ENCODE data around the gene TSEN2.
"Not testable (repeated sequence)": the region's sequence is repeated elsewhere in the genome, so short reads cannot be mapped to it uniquely, and the experiment has no call there.

The TSEN2 gene

DNA sequence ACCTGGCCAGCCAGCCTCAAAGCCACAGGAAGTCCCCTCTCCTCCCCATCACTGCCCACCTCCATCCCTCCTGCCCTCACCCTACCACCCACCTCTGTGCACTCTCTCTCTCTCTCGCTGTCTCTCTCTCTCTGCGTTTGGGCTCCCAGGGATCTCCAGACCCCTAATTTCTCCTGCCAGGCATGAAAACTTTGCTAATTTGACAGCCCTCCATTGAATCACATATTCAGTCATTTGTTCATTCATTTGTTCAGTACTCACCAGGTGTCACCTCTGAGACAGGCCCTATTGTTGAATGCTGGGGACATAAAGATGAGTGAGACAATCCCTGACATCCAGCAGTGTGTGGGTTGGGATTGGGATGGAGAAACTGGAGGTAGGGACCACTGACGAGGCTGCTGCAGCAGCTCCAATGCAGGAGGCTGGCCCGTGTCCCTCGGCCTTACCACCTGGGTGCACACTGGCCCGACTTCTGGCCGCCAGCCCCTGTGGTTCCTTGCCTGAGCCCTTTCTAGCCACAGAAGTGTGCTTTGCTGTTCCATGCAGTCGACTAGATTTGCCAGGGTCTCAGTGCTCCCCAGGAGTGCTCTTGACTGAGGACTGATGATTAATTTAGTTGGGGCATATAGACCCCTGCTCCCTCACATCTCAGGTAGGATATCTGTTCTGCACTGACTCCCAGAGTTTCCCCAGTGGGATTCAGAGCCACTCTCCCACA, 38.6 kb upstream of the TSEN2 start:
- no peak for ATAC-seq (replicated peaks)
- Mint-ChIP-seq H3K4me3 (no peak overlapping the region), H3K27ac (no peak overlapping the region), H3K27me3 (peaks cover 27 to 51% of the 10 kb centered on the region in 2 donors), H3K4me1 (ENCODE audit: low read depth in 2 of 2) (no peaks in the 10 kb centered on the region), H3K36me3 (ENCODE audit: insufficient read depth) (no peaks in the 10 kb centered on the region), H3K9me3 (no peaks in the 10 kb centered on the region)
- DNase-seq, result no peak

DNA sequence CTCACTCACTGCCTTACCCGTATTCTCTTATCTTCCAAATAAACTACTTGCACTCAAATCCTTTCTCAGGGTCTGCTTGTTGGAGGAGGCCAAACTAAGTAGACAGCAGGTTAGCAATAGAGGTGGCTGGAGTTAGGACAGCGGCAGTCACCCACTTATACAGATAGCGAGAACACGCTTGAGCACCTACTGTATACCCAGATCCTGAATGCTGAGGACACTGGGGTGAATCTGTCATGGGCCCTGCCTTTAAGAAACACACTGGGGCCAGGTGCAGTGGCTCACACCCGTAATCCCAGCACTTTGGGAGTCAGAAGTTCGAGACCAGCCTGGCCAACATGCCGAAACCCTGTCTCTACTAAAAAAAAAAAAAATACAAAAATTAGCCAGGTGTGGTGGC, 38.0 kb upstream of the TSEN2 start:
- Mint-ChIP-seq H3K9me3 (no peaks in the 10 kb centered on the region), H3K4me1 (ENCODE audit: low read depth in 2 of 2) (no peaks in the 10 kb centered on the region), H3K4me3 (no peak overlapping the region), H3K27me3 (peaks cover 27 to 48% of the 10 kb centered on the region in 2 donors), H3K27ac (no peak overlapping the region), H3K36me3 (ENCODE audit: insufficient read depth) (no peaks in the 10 kb centered on the region)
- DNase-seq (no peak), ATAC-seq (replicated peaks) (no peak)

DNA sequence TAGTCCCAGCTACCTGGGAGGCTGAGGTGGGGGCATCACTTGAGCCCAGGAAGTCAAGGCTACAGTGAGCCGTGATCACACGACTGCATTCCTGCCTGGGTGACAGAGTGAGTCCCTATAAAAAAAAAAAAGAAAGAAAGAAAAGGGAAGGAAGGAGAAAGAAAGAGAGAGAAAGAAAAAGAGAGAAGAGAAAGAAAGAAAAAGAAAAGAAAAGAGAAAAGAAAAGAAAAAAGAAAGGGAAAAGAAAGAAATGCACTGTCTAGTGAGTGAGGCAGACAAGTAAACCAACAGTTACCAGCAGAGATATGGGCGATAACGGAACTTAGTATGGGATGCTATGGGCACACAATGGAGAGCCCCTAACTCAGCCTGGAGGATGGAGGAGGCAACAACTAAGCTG, 37.2 kb upstream of the TSEN2 start:
- H3K36me3 Mint-ChIP-seq (ENCODE audit: insufficient read depth), result no peaks in the 10 kb centered on the region
- H3K4me3 Mint-ChIP-seq, result no peak overlapping the region
- H3K9me3 Mint-ChIP-seq, result no peaks in the 10 kb centered on the region
- ATAC-seq (replicated peaks) (no peak), DNase-seq (no peak)
- H3K27me3 Mint-ChIP-seq, result peaks cover 27 to 41% of the 10 kb centered on the region in 2 donors
- peak overlapping the region in 1 of 2 donors; percentile 65 for H3K27ac Mint-ChIP-seq
- no peaks in the 10 kb centered on the region for H3K4me1 Mint-ChIP-seq (ENCODE audit: low read depth in 2 of 2)

DNA sequence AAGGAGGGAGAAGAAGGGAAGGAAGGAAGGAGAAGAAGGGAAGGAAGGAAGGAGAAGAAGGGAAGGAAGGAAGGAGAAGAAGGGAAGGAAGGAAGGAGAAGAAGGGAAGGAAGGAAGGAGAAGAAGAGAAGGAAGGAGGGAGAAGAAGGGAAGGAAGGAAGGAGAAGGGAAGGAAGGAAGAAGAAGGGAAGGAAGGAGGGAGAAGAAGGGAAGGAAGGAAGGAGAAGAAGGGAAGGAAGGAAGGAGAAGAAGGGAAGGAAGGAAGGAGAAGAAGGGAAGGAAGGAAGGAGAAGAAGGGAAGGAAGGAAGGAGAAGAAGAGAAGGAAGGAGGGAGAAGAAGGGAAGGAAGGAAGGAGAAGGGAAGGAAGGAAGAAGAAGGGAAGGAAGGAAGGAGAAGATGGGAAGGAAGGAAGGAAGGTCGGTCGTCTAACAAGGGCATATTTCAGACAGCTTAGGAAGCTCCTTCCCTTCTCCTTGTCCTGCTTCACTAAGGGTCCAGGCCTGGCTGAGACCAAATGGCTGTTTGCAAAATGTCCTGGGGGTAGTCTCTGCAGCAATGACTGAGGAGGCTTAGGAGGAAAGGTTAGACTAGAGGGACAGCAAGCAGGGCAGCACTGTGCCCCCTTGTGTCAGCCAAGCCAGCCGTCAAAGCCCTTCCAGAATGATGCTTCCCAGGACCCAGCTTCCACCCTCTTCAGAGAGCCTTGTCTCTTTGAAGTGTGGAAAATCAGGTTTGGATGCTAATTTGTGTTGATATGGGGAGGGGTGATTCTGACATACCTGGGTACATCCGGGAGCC, 35.7 kb upstream of the TSEN2 start:
- not testable (repeated sequence) for H3K36me3 Mint-ChIP-seq (ENCODE audit: insufficient read depth); H3K4me1 Mint-ChIP-seq (ENCODE audit: low read depth in 2 of 2); H3K4me3 Mint-ChIP-seq; H3K27ac Mint-ChIP-seq; ATAC-seq (replicated peaks); DNase-seq; H3K9me3 Mint-ChIP-seq
- H3K27me3 Mint-ChIP-seq, result peaks cover 19 to 29% of the 10 kb centered on the region in 2 donors

DNA sequence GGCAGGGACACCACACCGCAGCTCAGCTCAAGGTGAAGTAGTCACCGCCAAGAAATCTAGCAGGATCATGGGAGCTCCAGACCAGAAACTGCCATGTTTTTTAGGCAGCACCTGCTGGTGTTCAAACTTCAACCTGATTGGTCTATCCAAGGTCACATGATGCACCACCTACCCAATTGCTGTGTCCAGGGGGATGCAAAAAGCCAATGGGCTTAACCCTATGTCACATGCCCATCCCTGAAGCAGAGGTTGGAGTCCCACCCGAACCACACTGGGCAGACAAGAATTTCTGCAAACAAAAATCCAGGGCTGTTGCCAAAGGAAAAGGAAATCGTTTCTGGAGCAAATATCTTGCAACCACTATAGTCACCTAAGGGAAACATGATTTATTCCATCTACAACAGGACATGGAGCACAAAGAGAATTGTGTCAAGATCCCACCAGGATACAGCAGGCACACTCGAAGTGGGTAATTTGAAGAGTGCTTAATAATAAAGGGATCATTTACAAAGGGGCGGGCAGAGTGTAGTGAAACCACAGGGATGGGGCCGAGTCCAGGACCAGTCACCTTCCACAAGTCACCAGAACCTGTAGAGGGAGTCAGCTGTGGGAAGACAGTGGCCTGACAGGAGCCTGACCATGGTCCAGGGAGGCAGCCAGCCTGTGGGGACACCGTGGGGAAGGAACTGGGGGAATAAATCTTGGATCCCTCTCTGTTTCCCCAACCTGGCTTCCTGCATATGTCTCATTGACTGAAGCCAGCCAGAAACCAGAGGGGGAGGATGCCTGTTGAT, 34.2 kb upstream of the TSEN2 start:
- no peaks in the 10 kb centered on the region for H3K9me3 Mint-ChIP-seq
- H3K36me3 Mint-ChIP-seq (ENCODE audit: insufficient read depth), result no peaks in the 10 kb centered on the region
- no peak overlapping the region for H3K27ac Mint-ChIP-seq
- H3K4me1 Mint-ChIP-seq (ENCODE audit: low read depth in 2 of 2), result no peaks in the 10 kb centered on the region
- ATAC-seq (replicated peaks) (no peak), DNase-seq (no peak)
- H3K4me3 Mint-ChIP-seq, result no peak overlapping the region
- H3K27me3 Mint-ChIP-seq, result peaks cover 12 to 15% of the 10 kb centered on the region in 2 donors

DNA sequence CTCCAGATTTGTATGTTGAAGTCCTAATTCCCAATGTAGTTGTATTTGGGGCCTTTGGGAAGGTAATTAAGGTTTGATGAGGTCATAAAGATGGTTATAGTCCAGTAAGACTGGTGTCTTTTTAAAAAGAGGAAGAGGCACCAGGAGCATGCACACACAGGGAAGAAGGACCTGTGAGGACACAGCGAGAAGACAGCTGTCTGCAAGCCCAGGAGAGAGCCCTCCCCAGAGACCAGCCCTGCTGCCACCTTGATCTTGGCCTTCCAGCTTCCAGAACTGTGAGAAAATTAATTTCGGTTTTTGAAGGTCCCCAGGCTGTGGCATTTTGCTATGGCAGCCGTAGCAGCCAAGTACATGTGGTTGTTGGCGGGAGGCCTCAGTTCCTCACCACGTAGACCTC, 32.8 kb upstream of the TSEN2 start:
- no peak for ATAC-seq (replicated peaks)
- Mint-ChIP-seq H3K9me3 (no peaks in the 10 kb centered on the region), H3K4me1 (ENCODE audit: low read depth in 2 of 2) (no peaks in the 10 kb centered on the region), H3K27ac (no peak overlapping the region), H3K4me3 (no peak overlapping the region), H3K36me3 (ENCODE audit: insufficient read depth) (no peaks in the 10 kb centered on the region), H3K27me3 (peaks cover 0 to under 1% of the 10 kb centered on the region in 2 donors)
- DNase-seq, result no peak

DNA sequence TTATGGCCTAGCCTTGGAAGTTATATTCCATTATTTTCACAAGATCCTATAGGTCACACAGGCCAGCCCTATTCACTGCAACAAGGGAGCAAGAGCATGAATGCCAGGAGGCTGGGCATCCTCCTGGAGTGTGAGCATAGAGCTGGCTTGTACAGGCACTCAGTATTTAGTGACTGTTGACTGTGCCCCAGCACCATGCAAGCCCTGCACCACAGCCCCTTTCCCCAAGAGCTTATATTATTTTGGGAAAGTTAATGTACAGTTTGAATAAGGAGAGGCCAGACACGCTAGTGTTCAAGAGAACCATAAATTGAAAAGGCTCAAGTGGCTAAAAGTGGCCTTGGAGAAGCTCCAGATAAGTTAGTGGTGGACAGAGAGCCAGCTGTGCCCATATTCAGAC, 32.3 kb upstream of the TSEN2 start:
- no peaks in the 10 kb centered on the region for H3K4me1 Mint-ChIP-seq (ENCODE audit: low read depth in 2 of 2)
- no peak for DNase-seq
- H3K4me3 Mint-ChIP-seq, result no peak overlapping the region
- no peak overlapping the region for H3K27ac Mint-ChIP-seq
- ATAC-seq (replicated peaks), result no peak
- H3K27me3 Mint-ChIP-seq, result no peaks in the 10 kb centered on the region
- no peaks in the 10 kb centered on the region for H3K9me3 Mint-ChIP-seq
- no peaks in the 10 kb centered on the region for H3K36me3 Mint-ChIP-seq (ENCODE audit: insufficient read depth)

DNA sequence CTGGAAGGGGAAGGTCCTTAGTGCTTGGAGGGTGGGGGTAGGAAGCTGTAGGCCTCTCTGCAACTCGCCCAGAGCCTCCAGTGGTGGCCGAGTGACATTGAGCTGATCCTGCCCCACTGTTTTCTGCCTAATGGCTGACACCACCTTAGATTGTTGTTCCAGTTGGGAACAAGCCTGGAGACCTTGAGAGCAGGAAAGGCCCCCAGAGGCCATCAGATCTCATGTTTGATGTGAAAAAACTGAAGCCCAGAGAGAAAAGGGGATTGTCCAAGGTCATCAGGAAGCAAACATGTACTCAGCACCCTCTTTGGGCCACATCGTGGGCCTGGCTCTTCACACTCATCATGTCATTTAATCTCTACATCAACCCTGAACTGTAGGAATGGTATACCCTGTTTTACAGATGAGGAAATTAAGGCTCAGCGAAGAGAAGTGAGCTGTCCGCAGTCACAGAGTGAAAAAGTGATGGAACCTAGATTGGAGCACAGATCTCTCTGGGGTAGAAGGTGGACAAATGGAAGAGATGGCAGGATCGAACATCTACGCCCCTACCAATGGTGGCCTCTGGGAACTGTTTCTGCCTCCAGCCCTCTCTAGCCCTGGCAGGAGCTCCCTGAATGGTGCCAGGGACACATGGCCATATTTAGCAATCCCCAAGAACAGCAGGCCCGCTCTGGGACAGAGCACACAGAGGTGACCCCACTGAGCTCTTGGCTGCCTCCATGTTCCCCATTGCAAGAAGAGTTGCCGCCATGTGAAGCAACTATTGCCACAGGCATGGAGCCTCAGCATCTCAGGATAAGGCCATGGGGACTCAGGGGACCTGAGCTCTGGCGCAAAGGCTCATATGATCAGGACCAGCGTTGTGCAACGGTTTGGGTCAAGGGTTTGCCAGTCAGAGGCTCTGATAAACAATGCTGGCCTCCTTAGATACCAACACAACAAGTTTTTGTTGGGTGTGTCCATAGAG, 31.6 kb upstream of the TSEN2 start:
- Mint-ChIP-seq H3K9me3 (no peaks in the 10 kb centered on the region), H3K4me3 (no peak overlapping the region), H3K36me3 (ENCODE audit: insufficient read depth) (no peaks in the 10 kb centered on the region), H3K27ac (no peak overlapping the region), H3K4me1 (ENCODE audit: low read depth in 2 of 2) (no peaks in the 10 kb centered on the region), H3K27me3 (no peaks in the 10 kb centered on the region)
- ATAC-seq (replicated peaks) (no peak), DNase-seq (no peak)

DNA sequence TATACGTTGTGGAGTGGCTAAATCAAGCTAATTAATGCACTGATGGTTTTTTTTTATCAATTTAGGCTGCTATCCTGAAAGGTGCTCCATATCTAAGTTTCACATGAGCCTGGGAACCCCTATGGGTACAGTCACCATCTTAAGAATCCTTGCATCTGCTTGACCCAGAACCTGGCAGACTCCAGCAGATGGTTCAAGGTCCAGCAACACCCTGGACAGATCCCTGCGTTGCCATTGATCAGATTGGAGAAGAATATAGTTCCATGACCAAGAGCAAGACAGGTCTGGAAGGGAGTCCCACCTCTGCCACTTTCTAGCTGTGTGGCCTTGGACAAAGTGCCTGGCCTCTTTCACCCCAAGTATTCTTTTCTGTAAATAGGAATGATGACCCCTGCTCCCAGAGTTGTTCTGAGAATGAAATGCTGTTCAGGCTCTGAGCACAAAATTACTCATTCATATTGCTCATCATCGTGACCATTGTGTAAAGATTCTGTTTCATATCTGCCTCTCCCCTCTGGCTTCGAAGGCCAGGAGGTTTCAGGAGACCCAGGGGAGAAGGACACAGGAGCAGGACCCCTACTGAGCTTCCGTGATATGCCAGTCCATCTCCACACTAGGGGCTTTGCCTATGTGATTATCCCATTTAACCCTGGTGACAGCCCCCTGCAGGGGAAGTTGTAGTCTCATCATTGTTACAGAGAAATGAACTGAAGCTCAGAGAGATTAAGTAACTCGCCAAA, 30.0 kb upstream of the TSEN2 start:
- no peak for DNase-seq
- no peak overlapping the region for H3K27ac Mint-ChIP-seq
- no peak for ATAC-seq (replicated peaks)
- no peaks in the 10 kb centered on the region for H3K27me3 Mint-ChIP-seq
- no peaks in the 10 kb centered on the region for H3K4me1 Mint-ChIP-seq (ENCODE audit: low read depth in 2 of 2)
- H3K9me3 Mint-ChIP-seq, result no peaks in the 10 kb centered on the region
- H3K4me3 Mint-ChIP-seq, result no peak overlapping the region
- H3K36me3 Mint-ChIP-seq (ENCODE audit: insufficient read depth), result no peaks in the 10 kb centered on the region

DNA sequence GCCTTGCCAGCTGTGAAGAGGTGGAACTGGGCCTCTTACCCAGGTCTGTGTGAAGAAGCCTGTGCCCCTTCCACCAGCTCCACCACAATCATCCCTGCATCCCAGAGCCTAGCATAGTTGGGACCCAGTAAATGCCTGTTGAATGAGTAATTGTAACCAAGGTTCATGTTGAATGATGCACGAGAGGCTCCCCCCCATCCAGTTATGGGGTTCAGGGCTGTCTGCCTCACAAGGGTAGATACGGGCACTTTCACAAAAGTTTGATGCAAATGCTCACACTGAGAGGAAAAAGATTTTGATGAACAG, 29.5 kb upstream of the TSEN2 start:
- no peak overlapping the region for H3K4me3 Mint-ChIP-seq
- DNase-seq, result no peak
- ATAC-seq (replicated peaks), result no peak

DNA sequence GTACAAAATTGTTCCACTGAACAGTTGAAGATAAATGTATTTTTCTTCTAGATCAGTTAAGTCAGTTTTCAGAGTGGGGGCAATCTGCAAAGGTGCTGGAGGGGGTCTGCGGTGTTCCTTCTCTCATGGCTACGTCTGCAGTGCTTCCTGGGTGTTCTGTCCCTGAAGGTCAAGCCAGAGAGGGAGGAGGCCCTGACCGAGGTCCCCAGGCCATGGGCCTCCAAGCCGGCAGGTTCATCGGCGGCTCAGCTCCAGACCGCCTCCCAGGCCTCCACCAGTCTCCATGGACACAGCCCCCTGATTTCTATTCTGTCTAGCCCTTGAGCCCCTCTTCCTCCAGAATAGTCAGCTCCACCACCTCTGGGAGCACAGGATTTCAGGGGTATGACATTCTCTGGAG, 28.5 kb upstream of the TSEN2 start:
- H3K27ac Mint-ChIP-seq, result no peak overlapping the region
- ATAC-seq (replicated peaks) (no peak), DNase-seq (no peak)
- no peaks in the 10 kb centered on the region for H3K36me3 Mint-ChIP-seq (ENCODE audit: insufficient read depth)
- H3K9me3 Mint-ChIP-seq, result no peaks in the 10 kb centered on the region
- no peak overlapping the region for H3K4me3 Mint-ChIP-seq
- no peaks in the 10 kb centered on the region for H3K4me1 Mint-ChIP-seq (ENCODE audit: low read depth in 2 of 2)
- H3K27me3 Mint-ChIP-seq, result no peaks in the 10 kb centered on the region

More for the DNA sequence above, 29.5 kb upstream of the TSEN2 start:
- H3K27me3 Mint-ChIP-seq, result no peaks in the 10 kb centered on the region
- H3K36me3 Mint-ChIP-seq (ENCODE audit: insufficient read depth), result no peaks in the 10 kb centered on the region
- no peaks in the 10 kb centered on the region for H3K9me3 Mint-ChIP-seq
- no peaks in the 10 kb centered on the region for H3K4me1 Mint-ChIP-seq (ENCODE audit: low read depth in 2 of 2)
- H3K27ac Mint-ChIP-seq, result no peak overlapping the region

DNA sequence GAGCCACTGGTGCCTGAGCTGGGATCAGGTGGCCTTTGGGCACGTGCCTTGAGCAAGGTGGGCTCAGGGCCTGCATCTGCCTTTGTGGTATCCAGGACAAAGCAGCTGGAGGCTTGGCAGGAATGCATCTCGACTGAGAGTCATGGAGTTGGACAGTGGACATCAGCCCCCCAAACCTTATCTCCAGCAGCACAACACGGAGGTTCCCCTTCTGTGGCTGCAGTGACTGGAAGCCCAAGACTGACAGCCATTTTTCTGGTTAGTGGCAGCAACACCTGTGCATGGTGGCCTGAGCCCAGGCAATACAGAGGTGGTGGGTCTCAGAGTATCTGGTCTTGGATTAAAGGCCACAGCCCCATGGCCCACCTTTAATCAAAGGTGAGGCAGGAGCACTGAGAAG, 27.8 kb upstream of the TSEN2 start:
- ATAC-seq (replicated peaks), result no peak
- no peak for DNase-seq
- no peaks in the 10 kb centered on the region for H3K27me3 Mint-ChIP-seq
- H3K9me3 Mint-ChIP-seq, result no peaks in the 10 kb centered on the region
- H3K4me3 Mint-ChIP-seq, result no peak overlapping the region
- H3K36me3 Mint-ChIP-seq (ENCODE audit: insufficient read depth), result no peaks in the 10 kb centered on the region
- H3K27ac Mint-ChIP-seq, result no peak overlapping the region
- H3K4me1 Mint-ChIP-seq (ENCODE audit: low read depth in 2 of 2), result no peaks in the 10 kb centered on the region
